H1 (cell line): ENCODE results near the gene DSCAM. TPM values are rescaled to one million over a fixed set of nuclear protein-coding genes. Genes with fewer than 3 reads are reported as not detected.

Source experiments
- CTCF ChIA-PET: fragments of 300-600 bp; sonication (Branson Sonifier 250); formaldehyde crosslinking; loops from one replicate; lab custom pipeline; 2021; ENCODE audit not compliant: partially characterized antibody; lab: Charles Lee
- POLR2A ChIA-PET: fragments of 300-600 bp; sonication (Branson Sonifier 250); formaldehyde crosslinking; loops from one replicate; lab custom pipeline; 2021; ENCODE audit warnings: inconsistent platforms; ENCODE audit not compliant: partially characterized antibody; lab: Charles Lee
- DNase-seq, 2 experiments: peaks; one replicate each; pipeline versions ENCODE4 v3.0.0 to v3.0.0-alpha.2; 2010 to 2022; ENCODE audit warnings: low spot score in 2 of 2, low read depth in 1 of 2, mixed read lengths in 1 of 2
- FAIRE-seq: peaks from 2 replicates; lab custom pipeline; 2011; peaks lifted over from hg19 to GRCh38; lab: Jason Lieb, UNC
- H2AFZ ChIP-seq: 2 replicates; pipeline ENCODE4 v1.8.1; 2012; ENCODE audit warnings: low read length, inconsistent platforms
- H2AK5ac ChIP-seq: 2 replicates; pipeline ENCODE4 v1.6.1; 2013; ENCODE audit warnings: low read depth, low read length
- H2BK120ac ChIP-seq: replicated peaks from 2 replicates; pipeline ENCODE3; 2013; ENCODE audit warnings: low read depth, low read length, inconsistent platforms
- H2BK12ac ChIP-seq: 2 replicates; pipeline ENCODE4 v1.6.1; 2013; ENCODE audit warnings: low read depth, low read length
- H2BK15ac ChIP-seq: 2 replicates; pipeline ENCODE4 v1.6.1; 2013; ENCODE audit warnings: low read length
- H2BK20ac ChIP-seq: 2 replicates; pipeline ENCODE4 v1.6.1; 2013; ENCODE audit warnings: low read length
- H2BK5ac ChIP-seq: 2 replicates; pipeline ENCODE4 v1.6.1; 2013; ENCODE audit warnings: low read depth, low read length
- H3K14ac ChIP-seq: 2 replicates; pipeline ENCODE4 v1.6.1; 2013; ENCODE audit warnings: inconsistent platforms; ENCODE audit not compliant: insufficient read length
- H3K18ac ChIP-seq: 2 replicates; pipeline ENCODE4 v1.6.1; 2013; ENCODE audit warnings: low read length; ENCODE audit errors: extremely low read depth
- H3K23ac ChIP-seq: 2 replicates; pipeline ENCODE4 v1.6.1; 2013; ENCODE audit warnings: inconsistent platforms; ENCODE audit not compliant: insufficient read length
- H3K23me2 ChIP-seq: 2 replicates; pipeline ENCODE4 v1.6.1; 2013; ENCODE audit warnings: low read depth, low read length
- H3K27ac ChIP-seq: 2 replicates; pipeline ENCODE4 v1.6.1; 2011; ENCODE audit warnings: low read depth, low read length, inconsistent platforms
- H3K27me3 ChIP-seq, 4 experiments: replicated peaks in 1 of 4; 1 replicate in 1 of 4; 2 replicates in 3 of 4; pipeline versions ENCODE4 v1.6.1 to v1.8.1; 2011 to 2013; ENCODE audit warnings: low read length in 3 of 4, mild to moderate bottlenecking in 3 of 4, inconsistent platforms in 2 of 4, mixed read lengths in 2 of 4, moderate library complexity in 1 of 4; ENCODE audit not compliant: control insufficient read depth in 3 of 4, insufficient read depth in 3 of 4; ENCODE audit errors: extremely low read depth in 1 of 4
- H3K36me3 ChIP-seq, 4 experiments: 2 replicates each; pipeline versions ENCODE4 v1.6.1 to v1.8.1; 2011 to 2013; ENCODE audit warnings: mild to moderate bottlenecking in 4 of 4, low read length in 3 of 4, moderate library complexity in 2 of 4, control low read depth in 1 of 4, inconsistent platforms in 1 of 4; ENCODE audit not compliant: insufficient read depth in 4 of 4, control insufficient read depth in 2 of 4
- H3K4ac ChIP-seq: replicated peaks from 2 replicates; pipeline ENCODE3; 2013; ENCODE audit warnings: low read length, low read depth, mixed read lengths, inconsistent platforms; ENCODE audit not compliant: insufficient read length
- H3K4me1 ChIP-seq, 4 experiments: replicated peaks in 1 of 4; 1 replicate in 1 of 4; 2 replicates in 3 of 4; pipeline versions ENCODE4 v1.6.1 to v1.8.1; 2011 to 2013; ENCODE audit warnings: low read length in 3 of 4, inconsistent platforms in 2 of 4, mixed read lengths in 1 of 4; ENCODE audit not compliant: insufficient read depth in 4 of 4, control insufficient read depth in 3 of 4
- H3K4me2 ChIP-seq, 2 experiments: 2 replicates each; pipeline versions ENCODE4 v1.6.1 to v1.8.1; 2011 to 2013; ENCODE audit warnings: low read depth in 2 of 2, low read length in 2 of 2, control low read depth in 1 of 2, inconsistent platforms in 1 of 2, mild to moderate bottlenecking in 1 of 2; ENCODE audit not compliant: insufficient read depth in 1 of 2
- H3K4me3 ChIP-seq, 4 experiments: fragments of 200-600, 300-600 bp in 1 of 4; sonication (generic), shearing (Covaris generic), sonication (Bioruptor Twin) in 1 of 4; 2 replicates each; pipeline versions ENCODE4 v1.5.1 to v1.8.1; 2011 to 2016; ENCODE audit warnings: low read length in 4 of 4, low read depth in 3 of 4, control low read depth in 2 of 4, inconsistent platforms in 2 of 4, mild to moderate bottlenecking in 2 of 4, mixed read lengths in 1 of 4, moderate library complexity in 1 of 4; ENCODE audit not compliant: insufficient read depth in 2 of 4; ENCODE audit errors: extremely low read depth in 1 of 4
- H3K56ac ChIP-seq: replicated peaks from 2 replicates; pipeline ENCODE3; 2013; ENCODE audit warnings: low read depth, mild to moderate bottlenecking, mixed read lengths, low read length, inconsistent platforms; ENCODE audit not compliant: insufficient read length
- H3K79me1 ChIP-seq: 2 replicates; pipeline ENCODE4 v1.6.1; 2013; ENCODE audit warnings: low read depth, low read length, control low read depth
- H3K79me2 ChIP-seq, 2 experiments: 2 replicates each; pipeline versions ENCODE4 v1.6.1 to v1.8.1; 2012 to 2013; ENCODE audit warnings: low read length in 2 of 2, mild to moderate bottlenecking in 2 of 2, inconsistent platforms in 1 of 2; ENCODE audit not compliant: insufficient read depth in 2 of 2, control insufficient read depth in 1 of 2
- H3K9ac ChIP-seq, 4 experiments: replicated peaks in 1 of 4; 1 replicate in 1 of 4; 2 replicates in 3 of 4; pipeline versions ENCODE4 v1.6.1 to v1.8.1; 2011 to 2013; ENCODE audit warnings: low read depth in 3 of 4, low read length in 3 of 4, control low read depth in 2 of 4, mild to moderate bottlenecking in 2 of 4, moderate library complexity in 2 of 4, inconsistent platforms in 1 of 4; ENCODE audit errors: extremely low read depth in 1 of 4
- H3K9me3 ChIP-seq, 2 experiments: 2 replicates each; pipeline versions ENCODE4 v1.6.1 to v1.8.1; 2012 to 2013; ENCODE audit warnings: mild to moderate bottlenecking in 2 of 2, moderate library complexity in 2 of 2, control low read depth in 1 of 2, inconsistent platforms in 1 of 2, low read depth in 1 of 2, low read length in 1 of 2, mixed read lengths in 1 of 2; ENCODE audit not compliant: insufficient read depth in 2 of 2
- H4K20me1 ChIP-seq, 2 experiments: replicated peaks in 1 of 2; 2 replicates each; pipeline versions ENCODE3 to v1.8.1; 2011 to 2013; ENCODE audit warnings: inconsistent platforms in 2 of 2, low read length in 2 of 2, mild to moderate bottlenecking in 1 of 2; ENCODE audit not compliant: insufficient read depth in 2 of 2, control insufficient read depth in 1 of 2
- H4K5ac ChIP-seq: 2 replicates; pipeline ENCODE4 v1.6.1; 2013; ENCODE audit warnings: low read length, low read depth, mixed read lengths, inconsistent platforms; ENCODE audit not compliant: insufficient read length
- H4K8ac ChIP-seq: 2 replicates; pipeline ENCODE4 v1.8.0; 2013; ENCODE audit warnings: mild to moderate bottlenecking, moderate library complexity, low read length, inconsistent platforms; ENCODE audit not compliant: insufficient read depth; ENCODE audit errors: extremely low read depth
- H4K91ac ChIP-seq: replicated peaks from 2 replicates; pipeline ENCODE3; 2013; ENCODE audit warnings: low read length, mixed read lengths, inconsistent platforms; ENCODE audit not compliant: insufficient read length
- GABPA ChIP-seq: IDR thresholded peaks from 2 replicates; pipeline ENCODE4 v1.6.1; 2011; ENCODE audit warnings: mild to moderate bottlenecking, low read length, moderate library complexity, borderline replicate concordance; ENCODE audit not compliant: insufficient read depth
- KDM1A ChIP-seq: fragments of 200-600, 300-600 bp; sonication (generic); IDR thresholded peaks from 2 replicates; pipeline ENCODE4 v1.7.1; 2016; ENCODE audit warnings: mild to moderate bottlenecking, low read length, borderline replicate concordance
- SUZ12 ChIP-seq: fragments of 200-600 bp; sonication (generic); IDR thresholded peaks from 2 replicates; pipeline ENCODE4 v1.6.1; 2012; ENCODE audit warnings: mild to moderate bottlenecking, inconsistent platforms, low read length, moderate library complexity, mixed read lengths
- USF2 ChIP-seq: IDR thresholded peaks from 2 replicates; pipeline ENCODE4 v1.6.1; 2011; ENCODE audit warnings: low read length, improper control_type of control experiment
- WGBS, 2 experiments: shearing (Covaris generic) in 1 of 2; methylation state at CpG; one replicate each; pipeline versions ENCODE4 v1.1.6 to v1.1.7; 2013 to 2015; ENCODE audit warnings: low lambda C conversion rate in 2 of 2, mixed read lengths in 2 of 2, inconsistent platforms in 1 of 2, low coverage in 1 of 2, missing lambda C conversion rate in 1 of 2; ENCODE audit not compliant: insufficient replicate concordance in 2 of 2, insufficient coverage in 1 of 2, insufficient read length in 1 of 2; ENCODE audit errors: extremely low coverage in 1 of 2, missing lambda C conversion rate in 1 of 2; 5-methylcytosine and 5-hydroxymethylcytosine counted together
- polyA plus RNA-seq, 7 experiments: library from polyadenylated mRNA; depleted of rRNA in 3 of 7; stranded (reverse) in 5 of 7; unstranded in 2 of 7; fragments of >200 nt in 5 of 7; fragments of 200-250 nt in 2 of 7; gene quantifications; 1 replicate in 5 of 7; 2 replicates in 1 of 7; 4 replicates in 1 of 7; pipeline versions ENCODE4 v1.2.1 to v1.2.3, GENCODE V29; 2011 to 2013; ENCODE audit warnings: missing spikeins in 2 of 7, mixed read lengths in 2 of 7
- total RNA-seq: library from RNA; stranded (reverse); fragmentation: NEBNext Ultra II Directional; extraction: Animal tissue kit (Norgen Biotek cat#: 25700); gene quantifications from 2 replicates; pipeline ENCODE4 v1.2.1, GENCODE V29; 2021

The DSCAM gene
- total and polyA plus RNA-seq, 2 of the 8 experiments (the other 6 are each of a cell fraction or from before 2014, with no cell fraction given): 0.02 to 0.15 TPM

- H4K20me1 ChIP-seq: no peaks in the 10 kb centered on the region
- no peak overlapping the region for H3K56ac ChIP-seq
- POLR2A ChIA-PET: no interaction called here
- H3K18ac ChIP-seq: no peak overlapping the region
- peaks cover 15 to 21% of the 10 kb centered on the region in 2 experiments for H3K9me3 ChIP-seq
- H2BK120ac ChIP-seq: no peak overlapping the region
- no peak overlapping the region for H2BK5ac ChIP-seq
- DNase-seq (no peak), FAIRE-seq (no peak)
- H3K4ac ChIP-seq: no peak overlapping the region
- no peak overlapping the region for H3K14ac ChIP-seq
- H2AFZ ChIP-seq: no peak overlapping the region
- H3K27me3 ChIP-seq: no peaks in the 10 kb centered on the region
- H3K79me1 ChIP-seq: no peaks in the 10 kb centered on the region
- H2BK20ac ChIP-seq: no peak overlapping the region
- H3K4me1 ChIP-seq: no peaks in the 10 kb centered on the region
- no peaks in the 10 kb centered on the region for H3K79me2 ChIP-seq
- no peak overlapping the region for H3K23ac ChIP-seq
- no peak overlapping the region for H2BK12ac ChIP-seq
- H4K91ac ChIP-seq: no peak overlapping the region
- no peak overlapping the region for H4K8ac ChIP-seq
- H3K4me3 ChIP-seq: no peak overlapping the region
- no peak overlapping the region for H2BK15ac ChIP-seq
- no peak overlapping the region for H3K9ac ChIP-seq
- TF ChIP-seq USF2: no peak
- TF ChIP-seq SUZ12: no peak
- TF ChIP-seq GABPA: no peak
- no peak for TF ChIP-seq KDM1A
- TF ChIP-seq, all 59 proteins: peak for 0
- Histone ChIP-seq H3K4me2 (no peak overlapping the region), H2AK5ac (no peak overlapping the region), H4K5ac (no peak overlapping the region), H3K36me3 (no peaks in the 10 kb centered on the region), H3K27ac (no peak overlapping the region), H3K23me2 (no peaks in the 10 kb centered on the region)
- CTCF ChIA-PET: interaction anchor here (1.6 kb wide), 1 partner anchor 133 kb away, joined by 5 read pairs; no protein-coding TSS in a partner anchor
- WGBS, 2 experiments: 94% methylated on average over 3 of the region's 3 CpGs; no CpG with 5 or more reads in 1 of the 2 experiments
Observed at GRCh38 chr21:40253112-40253511, 593.8 kb downstream of the DSCAM start.
